ENCODE measurements around the gene VWDE. TPM values are rescaled to one million over a fixed set of nuclear protein-coding genes. Genes with fewer than 3 reads are reported as not detected.
A peak's percentile ranks its signal among the peaks of the same experiment; 100 is the strongest.

The VWDE gene
- total RNA-seq, 1 donor from 2014 or later, result 0.77 TPM

GRCh38 chr7:12303495-12303894, 100.2 kb downstream of the VWDE start:
- Mint-ChIP-seq H3K27ac (ENCODE audit: unreplicated experiment) (no peak overlapping the region), H3K9me3 (ENCODE audit: unreplicated experiment) (no peaks in the 10 kb centered on the region), H3K36me3 (ENCODE audit: low read depth, unreplicated experiment) (no peaks in the 10 kb centered on the region), H3K4me1 (ENCODE audit: low read depth, unreplicated experiment) (peaks cover 10% of the 10 kb centered on the region), H3K4me3 (ENCODE audit: unreplicated experiment) (no peak overlapping the region), H3K27me3 (ENCODE audit: low read depth, unreplicated experiment) (no peaks in the 10 kb centered on the region)
- Histone ChIP-seq H3K36me3 (ENCODE audit: insufficient read depth, low read length) (no peaks in the 10 kb centered on the region), H3K9me3 (ENCODE audit: insufficient read depth, low read depth, low read length) (no peaks in the 10 kb centered on the region), H3K79me2 (ENCODE audit: insufficient read depth, low read length) (no peaks in the 10 kb centered on the region), H3K27me3 (ENCODE audit: insufficient read depth, low read length) (no peaks in the 10 kb centered on the region), H4K20me1 (ENCODE audit: insufficient read depth, low read length) (no peaks in the 10 kb centered on the region), H3K27ac (ENCODE audit: low read depth, low read length) (no peak overlapping the region), H3K4me1 (ENCODE audit: insufficient read depth, low read length) (peaks cover 4% of the 10 kb centered on the region), H3K4me3 (ENCODE audit: insufficient read depth, low read depth, low read length) (no peak overlapping the region), H3K9ac (ENCODE audit: low read length) (no peak overlapping the region), H3K4me2 (ENCODE audit: low read length) (peak overlapping the region; percentile 44), H2AFZ (ENCODE audit: low read depth, low read length) (no peak overlapping the region)
- peak; percentile 33 for DNase-seq (ENCODE audit: low read depth)
- FAIRE-seq, result no peak
- no peak for TF ChIP-seq CTCF (IDR thresholded peaks at IDR 0.05; ENCODE audit: insufficient read depth, low read depth, low read length)
- TF ChIP-seq EZH2 (IDR thresholded peaks at IDR 0.05; ENCODE audit: insufficient read depth, low read length), result no peak

- Histone ChIP-seq H3K36me3 (ENCODE audit: insufficient read depth, low read length) (no peaks in the 10 kb centered on the region), H3K9me3 (ENCODE audit: insufficient read depth, low read depth, low read length) (no peaks in the 10 kb centered on the region), H3K79me2 (ENCODE audit: insufficient read depth, low read length) (no peaks in the 10 kb centered on the region), H3K4me3 (ENCODE audit: insufficient read depth, low read depth, low read length) (no peak overlapping the region), H4K20me1 (ENCODE audit: insufficient read depth, low read length) (no peaks in the 10 kb centered on the region), H3K4me1 (ENCODE audit: insufficient read depth, low read length) (peaks cover 4% of the 10 kb centered on the region), H3K4me2 (ENCODE audit: low read length) (peak overlapping the region; percentile 44), H3K9ac (ENCODE audit: low read length) (no peak overlapping the region), H3K27me3 (ENCODE audit: insufficient read depth, low read length) (no peaks in the 10 kb centered on the region), H2AFZ (ENCODE audit: low read depth, low read length) (no peak overlapping the region), H3K27ac (ENCODE audit: low read depth, low read length) (no peak overlapping the region)
- Mint-ChIP-seq H3K4me1 (ENCODE audit: low read depth, unreplicated experiment) (peaks cover 10% of the 10 kb centered on the region), H3K36me3 (ENCODE audit: low read depth, unreplicated experiment) (no peaks in the 10 kb centered on the region), H3K27me3 (ENCODE audit: low read depth, unreplicated experiment) (no peaks in the 10 kb centered on the region), H3K27ac (ENCODE audit: unreplicated experiment) (peak overlapping the region; percentile 41), H3K9me3 (ENCODE audit: unreplicated experiment) (no peaks in the 10 kb centered on the region), H3K4me3 (ENCODE audit: unreplicated experiment) (no peak overlapping the region)
- TF ChIP-seq EZH2 (IDR thresholded peaks at IDR 0.05; ENCODE audit: insufficient read depth, low read length) (no peak), CTCF (IDR thresholded peaks at IDR 0.05; ENCODE audit: insufficient read depth, low read depth, low read length) (no peak)
- peak; percentile 13 for DNase-seq (ENCODE audit: low read depth)
- no peak for FAIRE-seq
These were observed 100.6 kb downstream of the VWDE start for GRCh38 chr7:12303062-12303461.

- H3K27ac ChIP-seq (ENCODE audit: low read depth, low read length), result no peak overlapping the region
- DNase-seq (ENCODE audit: low read depth) (no peak), FAIRE-seq (no peak)
- H3K36me3 ChIP-seq (ENCODE audit: insufficient read depth, low read length), result no peaks in the 10 kb centered on the region
- H3K27me3 Mint-ChIP-seq (ENCODE audit: low read depth, unreplicated experiment), result no peaks in the 10 kb centered on the region
- TF ChIP-seq CTCF (IDR thresholded peaks at IDR 0.05; ENCODE audit: insufficient read depth, low read depth, low read length), result no peak
- no peak for TF ChIP-seq EZH2 (IDR thresholded peaks at IDR 0.05; ENCODE audit: insufficient read depth, low read length)
- peaks cover 4% of the 10 kb centered on the region for H3K4me1 ChIP-seq (ENCODE audit: insufficient read depth, low read length)
- H4K20me1 ChIP-seq (ENCODE audit: insufficient read depth, low read length), result no peaks in the 10 kb centered on the region
- no peak overlapping the region for H3K4me2 ChIP-seq (ENCODE audit: low read length)
- no peaks in the 10 kb centered on the region for H3K79me2 ChIP-seq (ENCODE audit: insufficient read depth, low read length)
- H3K9me3 ChIP-seq (ENCODE audit: insufficient read depth, low read depth, low read length), result no peaks in the 10 kb centered on the region
- no peak overlapping the region for H3K27ac Mint-ChIP-seq (ENCODE audit: unreplicated experiment)
- H2AFZ ChIP-seq (ENCODE audit: low read depth, low read length), result no peak overlapping the region
- no peaks in the 10 kb centered on the region for H3K27me3 ChIP-seq (ENCODE audit: insufficient read depth, low read length)
- no peak overlapping the region for H3K4me3 ChIP-seq (ENCODE audit: insufficient read depth, low read depth, low read length)
- H3K4me3 Mint-ChIP-seq (ENCODE audit: unreplicated experiment), result no peak overlapping the region
- no peak overlapping the region for H3K9ac ChIP-seq (ENCODE audit: low read length)
- H3K36me3 Mint-ChIP-seq (ENCODE audit: low read depth, unreplicated experiment), result no peaks in the 10 kb centered on the region
- no peaks in the 10 kb centered on the region for H3K9me3 Mint-ChIP-seq (ENCODE audit: unreplicated experiment)
- H3K4me1 Mint-ChIP-seq (ENCODE audit: low read depth, unreplicated experiment), result peaks cover 10% of the 10 kb centered on the region
These were observed 103.2 kb downstream of the VWDE start for GRCh38 chr7:12300415-12300814.

Data from astrocyte (in vitro differentiated cells and primary cell).